ENCODE results near the gene NT5C2. TPM values are rescaled to one million over a fixed set of nuclear protein-coding genes. Genes with fewer than 3 reads are reported as not detected.

The NT5C2 gene
- total RNA-seq, 1 donor from 2014 or later = 113 TPM

GRCh38 chr10:103079100-103079499 lies 114.0 kb downstream of the NT5C2 start:
- no peaks in the 10 kb centered on the region for H3K79me2 ChIP-seq (ENCODE audit: insufficient read depth, low read length)
- H3K4me1 Mint-ChIP-seq (ENCODE audit: low read depth, unreplicated experiment) = no peaks in the 10 kb centered on the region
- no peaks in the 10 kb centered on the region for H3K9me3 Mint-ChIP-seq (ENCODE audit: unreplicated experiment)
- no peaks in the 10 kb centered on the region for H3K36me3 ChIP-seq (ENCODE audit: insufficient read depth, low read length)
- no peaks in the 10 kb centered on the region for H3K27me3 ChIP-seq (ENCODE audit: insufficient read depth, low read length)
- no peak overlapping the region for H3K27ac Mint-ChIP-seq (ENCODE audit: unreplicated experiment)
- H3K27ac ChIP-seq (ENCODE audit: low read depth, low read length) = no peak overlapping the region
- H3K4me3 ChIP-seq (ENCODE audit: insufficient read depth, low read depth, low read length) = no peak overlapping the region
- H2AFZ ChIP-seq (ENCODE audit: low read depth, low read length) = no peak overlapping the region
- no peaks in the 10 kb centered on the region for H3K9me3 ChIP-seq (ENCODE audit: insufficient read depth, low read depth, low read length)
- TF ChIP-seq CTCF (IDR thresholded peaks at IDR 0.05; ENCODE audit: insufficient read depth, low read depth, low read length) (no peak), EZH2 (IDR thresholded peaks at IDR 0.05; ENCODE audit: insufficient read depth, low read length) (no peak)
- no peak for FAIRE-seq
- H3K9ac ChIP-seq (ENCODE audit: low read length) = no peak overlapping the region
- H3K4me2 ChIP-seq (ENCODE audit: low read length) = no peak overlapping the region
- H3K36me3 Mint-ChIP-seq (ENCODE audit: low read depth, unreplicated experiment) = peaks cover 27% of the 10 kb centered on the region
- H3K27me3 Mint-ChIP-seq (ENCODE audit: low read depth, unreplicated experiment) = no peaks in the 10 kb centered on the region
- H3K4me3 Mint-ChIP-seq (ENCODE audit: unreplicated experiment) = no peak overlapping the region
- H3K4me1 ChIP-seq (ENCODE audit: insufficient read depth, low read length) = no peaks in the 10 kb centered on the region
- no peaks in the 10 kb centered on the region for H4K20me1 ChIP-seq (ENCODE audit: insufficient read depth, low read length)
- DNase-seq (ENCODE audit: low read depth) = no peak

DNA sequence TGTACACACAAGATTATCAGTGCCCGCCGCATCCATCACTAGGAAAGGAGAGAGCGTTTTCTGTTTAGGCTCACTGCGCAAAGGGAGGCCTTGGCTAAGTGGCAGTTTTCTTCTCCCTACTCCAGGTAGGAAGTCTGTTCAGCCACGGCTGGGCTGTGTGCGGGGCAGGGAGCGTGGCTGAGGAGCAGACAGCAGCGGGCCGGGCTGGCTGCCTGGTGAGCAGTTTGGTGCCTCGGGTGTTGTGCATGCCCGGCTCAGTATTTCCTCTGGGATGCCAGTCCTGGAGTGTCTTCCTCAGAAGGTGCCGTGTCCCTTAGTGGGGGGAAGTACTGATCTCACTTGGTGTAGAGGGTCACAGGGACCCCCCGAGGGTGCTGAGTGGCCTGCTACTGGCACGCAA lies 114.4 kb downstream of the NT5C2 start:
- Mint-ChIP-seq H3K27ac (ENCODE audit: unreplicated experiment) (no peak overlapping the region), H3K36me3 (ENCODE audit: low read depth, unreplicated experiment) (peaks cover 22% of the 10 kb centered on the region)
- FAIRE-seq = no peak

DNA sequence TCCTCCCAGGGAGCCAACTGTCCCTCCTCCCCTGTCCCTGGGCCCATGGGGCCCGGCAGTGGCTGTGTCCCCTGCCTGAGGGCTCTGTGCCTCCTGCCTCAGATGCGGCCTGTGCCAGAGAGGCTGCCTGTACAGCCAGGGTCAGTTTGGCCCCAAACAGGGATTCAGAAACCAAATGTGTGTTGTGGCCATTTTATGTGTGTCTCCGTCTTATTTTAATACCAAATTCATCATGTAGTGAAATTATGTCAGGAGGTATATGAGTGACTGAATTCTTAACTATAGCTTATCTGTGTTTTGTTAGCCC lies 114.8 kb downstream of the NT5C2 start:
- H3K4me2 ChIP-seq (ENCODE audit: low read length) = no peak overlapping the region
- H3K4me1 Mint-ChIP-seq (ENCODE audit: low read depth, unreplicated experiment) = no peaks in the 10 kb centered on the region
- H3K9me3 ChIP-seq (ENCODE audit: insufficient read depth, low read depth, low read length) = no peaks in the 10 kb centered on the region
- no peak overlapping the region for H3K4me3 ChIP-seq (ENCODE audit: insufficient read depth, low read depth, low read length)
- no peaks in the 10 kb centered on the region for H3K9me3 Mint-ChIP-seq (ENCODE audit: unreplicated experiment)
- H3K4me3 Mint-ChIP-seq (ENCODE audit: unreplicated experiment) = no peak overlapping the region
- no peaks in the 10 kb centered on the region for H3K79me2 ChIP-seq (ENCODE audit: insufficient read depth, low read length)
- no peaks in the 10 kb centered on the region for H4K20me1 ChIP-seq (ENCODE audit: insufficient read depth, low read length)
- no peak for DNase-seq (ENCODE audit: low read depth)
- no peak overlapping the region for H3K27ac ChIP-seq (ENCODE audit: low read depth, low read length)
- no peaks in the 10 kb centered on the region for H3K36me3 ChIP-seq (ENCODE audit: insufficient read depth, low read length)
- H3K27ac Mint-ChIP-seq (ENCODE audit: unreplicated experiment) = no peak overlapping the region
- H3K27me3 ChIP-seq (ENCODE audit: insufficient read depth, low read length) = no peaks in the 10 kb centered on the region
- no peak overlapping the region for H3K9ac ChIP-seq (ENCODE audit: low read length)
- H3K4me1 ChIP-seq (ENCODE audit: insufficient read depth, low read length) = no peaks in the 10 kb centered on the region
- no peak overlapping the region for H2AFZ ChIP-seq (ENCODE audit: low read depth, low read length)
- peaks cover 19% of the 10 kb centered on the region for H3K36me3 Mint-ChIP-seq (ENCODE audit: low read depth, unreplicated experiment)
- TF ChIP-seq EZH2 (IDR thresholded peaks at IDR 0.05; ENCODE audit: insufficient read depth, low read length) (no peak), CTCF (IDR thresholded peaks at IDR 0.05; ENCODE audit: insufficient read depth, low read depth, low read length) (no peak)
- FAIRE-seq = no peak
- H3K27me3 Mint-ChIP-seq (ENCODE audit: low read depth, unreplicated experiment) = no peaks in the 10 kb centered on the region

More for the DNA sequence above, 114.4 kb downstream of the NT5C2 start:
- H3K27me3 ChIP-seq (ENCODE audit: insufficient read depth, low read length) = no peaks in the 10 kb centered on the region
- H3K9me3 Mint-ChIP-seq (ENCODE audit: unreplicated experiment) = no peaks in the 10 kb centered on the region
- no peaks in the 10 kb centered on the region for H3K79me2 ChIP-seq (ENCODE audit: insufficient read depth, low read length)
- no peaks in the 10 kb centered on the region for H3K4me1 ChIP-seq (ENCODE audit: insufficient read depth, low read length)
- no peak overlapping the region for H3K9ac ChIP-seq (ENCODE audit: low read length)
- H3K4me2 ChIP-seq (ENCODE audit: low read length) = no peak overlapping the region
- no peak overlapping the region for H2AFZ ChIP-seq (ENCODE audit: low read depth, low read length)
- no peaks in the 10 kb centered on the region for H3K27me3 Mint-ChIP-seq (ENCODE audit: low read depth, unreplicated experiment)
- H3K9me3 ChIP-seq (ENCODE audit: insufficient read depth, low read depth, low read length) = no peaks in the 10 kb centered on the region
- H3K27ac ChIP-seq (ENCODE audit: low read depth, low read length) = no peak overlapping the region
- no peak overlapping the region for H3K4me3 Mint-ChIP-seq (ENCODE audit: unreplicated experiment)
- TF ChIP-seq CTCF (IDR thresholded peaks at IDR 0.05; ENCODE audit: insufficient read depth, low read depth, low read length) (no peak), EZH2 (IDR thresholded peaks at IDR 0.05; ENCODE audit: insufficient read depth, low read length) (no peak)
- H3K36me3 ChIP-seq (ENCODE audit: insufficient read depth, low read length) = no peaks in the 10 kb centered on the region
- H3K4me1 Mint-ChIP-seq (ENCODE audit: low read depth, unreplicated experiment) = no peaks in the 10 kb centered on the region
- no peak overlapping the region for H3K4me3 ChIP-seq (ENCODE audit: insufficient read depth, low read depth, low read length)
- no peak for DNase-seq (ENCODE audit: low read depth)
- no peaks in the 10 kb centered on the region for H4K20me1 ChIP-seq (ENCODE audit: insufficient read depth, low read length)
